Neural progenitor cell (in vitro differentiated cells): ENCODE data around the gene CPNE4.

Experiments used
- CTCF ChIP-seq: fragments of 200-600 bp; sonication (generic); IDR thresholded peaks from 2 replicates; pipeline ENCODE4 v1.5.1; 2017; ENCODE audit warnings: antibody characterized with exemption, mild to moderate bottlenecking
- EZH2 ChIP-seq: fragments of 200-600 bp; sonication (generic); IDR thresholded peaks from 2 replicates; pipeline ENCODE4 v1.6.1; 2017; ENCODE audit warnings: antibody characterized with exemption, mild to moderate bottlenecking, moderate library complexity
- EZH2phosphoT487 ChIP-seq: fragments of 200-600 bp; sonication (generic); IDR thresholded peaks from 2 replicates; pipeline ENCODE4 v1.6.1; 2017; ENCODE audit warnings: antibody characterized with exemption

- TF ChIP-seq CTCF (no peak), EZH2 (no peak), EZH2phosphoT487 (no peak)
Observed at GRCh38 chr3:131608296-131608695, 426.5 kb downstream of the CPNE4 start.
